ENCODE measurements around the gene GDF11. TPM values are rescaled to one million over a fixed set of nuclear protein-coding genes. Genes with fewer than 3 reads are reported as not detected.

GDF11 gene
- total and polyA plus RNA-seq, 10 donors = 3.5 to 14.5 (median 9.7) TPM

DNA sequence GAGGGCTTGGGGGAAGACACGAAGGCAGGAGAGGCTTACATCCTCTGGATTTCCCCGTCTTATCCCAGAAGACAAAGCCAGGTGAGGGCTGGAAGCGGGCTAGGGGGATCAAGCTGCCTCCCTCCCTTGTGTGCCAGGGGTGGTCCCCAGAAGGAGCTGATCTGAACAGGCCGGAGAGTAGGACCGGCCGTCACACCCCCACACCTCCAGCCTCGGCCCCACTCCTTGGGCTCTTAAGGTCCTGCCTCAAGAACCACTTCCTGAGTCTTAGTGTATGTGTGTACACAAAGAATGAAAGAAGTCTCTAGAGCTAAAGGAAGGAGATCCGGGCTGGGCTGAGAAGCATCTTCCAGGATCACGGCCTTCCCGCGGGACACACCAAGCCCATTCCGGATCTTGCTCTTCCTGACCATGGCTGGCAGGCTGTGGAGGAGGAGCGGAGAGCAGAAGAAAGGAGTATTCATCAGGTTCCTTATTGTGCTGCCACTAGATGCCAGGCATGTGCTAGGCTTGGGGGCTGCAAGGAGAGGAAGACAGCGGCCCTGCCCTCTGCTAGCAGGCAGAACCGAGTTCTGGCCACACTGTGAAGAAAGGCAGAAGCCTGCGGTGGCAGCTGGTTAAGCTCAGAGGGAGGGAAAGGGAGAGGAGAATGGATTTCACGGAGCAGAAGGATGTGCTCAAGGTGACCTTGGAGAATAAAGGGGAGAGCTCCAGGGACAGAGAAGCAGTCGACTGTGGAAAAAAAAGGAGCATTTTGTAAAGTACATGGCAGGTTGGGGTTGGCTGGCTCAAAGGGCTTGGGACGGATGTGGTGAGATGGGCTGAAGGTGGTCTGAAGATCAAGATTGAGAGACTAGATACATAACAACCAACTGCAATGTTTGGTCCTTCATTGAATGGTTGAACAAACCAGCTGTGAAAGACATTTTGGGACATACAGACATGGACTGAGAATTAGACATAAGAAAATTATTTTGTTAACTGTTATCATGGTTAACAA, 12.8 kb upstream of the GDF11 start:
- Histone ChIP-seq H3K4me3 (peak overlapping the region; percentile 65 to 84 (median 76)), H3K27me3 (replicated peaks in 1 of 7) (no peaks in the 10 kb centered on the region), H3K4me1 (peaks cover 22 to 68% (median 50%) of the 10 kb centered on the region in 6 donors), H3K27ac (peak overlapping the region; percentile 82 to 99 (median 98)), H3K9me3 (no peaks in the 10 kb centered on the region), H3K36me3 (peaks cover 0 to 25% (median 19%) of the 10 kb centered on the region in 6 donors)
- WGBS, 5 donors = 2 to 6% (median 4%) methylated on average over 18 to 19 of the region's 19 CpGs
- peak; percentile 85 for DNase-seq
- TF ChIP-seq POLR2AphosphoS5 (IDR thresholded peaks at IDR 0.05) = peak in 1 of 3 donors; percentile 32
- no peak for TF ChIP-seq POLR2A (IDR thresholded peaks at IDR 0.05)
- intact Hi-C loops (cut with DNase I; ENCODE audit: low total_unique reads) = no loop called here

DNA sequence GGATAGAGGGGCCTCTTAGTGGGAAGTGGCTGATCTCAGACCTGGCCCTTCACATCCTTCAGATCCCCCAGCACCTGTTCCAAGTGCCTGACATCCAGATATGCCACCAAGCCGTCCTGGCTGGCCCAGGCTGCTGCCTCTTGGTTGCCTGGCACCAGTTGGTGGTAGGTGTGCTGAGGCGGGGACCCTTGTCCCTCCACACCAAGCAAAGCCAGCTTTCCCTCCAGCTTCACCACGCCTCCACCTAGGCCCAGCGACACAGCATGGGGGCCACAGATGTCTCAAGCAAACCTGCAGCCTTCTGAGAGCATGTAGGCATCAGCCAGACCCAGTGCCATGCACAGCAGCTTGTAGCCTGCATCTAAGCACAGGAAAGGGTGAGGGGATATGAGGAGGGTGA, 10.6 kb upstream of the GDF11 start:
- peaks cover 13 to 52% (median 38%) of the 10 kb centered on the region in 6 donors for H3K4me1 ChIP-seq
- TF ChIP-seq POLR2A (IDR thresholded peaks at IDR 0.05) (no peak), POLR2AphosphoS5 (IDR thresholded peaks at IDR 0.05) (no peak)
- TF ChIP-seq, protein P1, sequence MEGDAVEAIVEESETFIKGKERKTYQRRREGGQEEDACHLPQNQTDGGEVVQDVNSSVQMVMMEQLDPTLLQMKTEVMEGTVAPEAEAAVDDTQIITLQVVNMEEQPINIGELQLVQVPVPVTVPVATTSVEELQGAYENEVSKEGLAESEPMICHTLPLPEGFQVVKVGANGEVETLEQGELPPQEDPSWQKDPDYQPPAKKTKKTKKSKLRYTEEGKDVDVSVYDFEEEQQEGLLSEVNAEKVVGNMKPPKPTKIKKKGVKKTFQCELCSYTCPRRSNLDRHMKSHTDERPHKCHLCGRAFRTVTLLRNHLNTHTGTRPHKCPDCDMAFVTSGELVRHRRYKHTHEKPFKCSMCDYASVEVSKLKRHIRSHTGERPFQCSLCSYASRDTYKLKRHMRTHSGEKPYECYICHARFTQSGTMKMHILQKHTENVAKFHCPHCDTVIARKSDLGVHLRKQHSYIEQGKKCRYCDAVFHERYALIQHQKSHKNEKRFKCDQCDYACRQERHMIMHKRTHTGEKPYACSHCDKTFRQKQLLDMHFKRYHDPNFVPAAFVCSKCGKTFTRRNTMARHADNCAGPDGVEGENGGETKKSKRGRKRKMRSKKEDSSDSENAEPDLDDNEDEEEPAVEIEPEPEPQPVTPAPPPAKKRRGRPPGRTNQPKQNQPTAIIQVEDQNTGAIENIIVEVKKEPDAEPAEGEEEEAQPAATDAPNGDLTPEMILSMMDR (IDR thresholded peaks at IDR 0.05 in 8 of 11, conservative IDR thresholded peaks at IDR 0.05 in 3 of 11) = no peak
- intact Hi-C loops (cut with DNase I; ENCODE audit: low total_unique reads) = no loop called here
- no peak for DNase-seq
- no peaks in the 10 kb centered on the region for H3K27me3 ChIP-seq (replicated peaks in 1 of 7)
- H3K27ac ChIP-seq = peak overlapping the region in 2 of 8 donors; percentile 1 to 12
- H3K4me3 ChIP-seq = no peak overlapping the region
- H3K36me3 ChIP-seq = peaks cover 0 to 3% (median 0%) of the 10 kb centered on the region in 6 donors
- H3K9me3 ChIP-seq = no peaks in the 10 kb centered on the region
- 90 to 93% (median 91%) methylated on average over 3 to 4 of the region's 4 CpGs for WGBS, 5 donors

DNA sequence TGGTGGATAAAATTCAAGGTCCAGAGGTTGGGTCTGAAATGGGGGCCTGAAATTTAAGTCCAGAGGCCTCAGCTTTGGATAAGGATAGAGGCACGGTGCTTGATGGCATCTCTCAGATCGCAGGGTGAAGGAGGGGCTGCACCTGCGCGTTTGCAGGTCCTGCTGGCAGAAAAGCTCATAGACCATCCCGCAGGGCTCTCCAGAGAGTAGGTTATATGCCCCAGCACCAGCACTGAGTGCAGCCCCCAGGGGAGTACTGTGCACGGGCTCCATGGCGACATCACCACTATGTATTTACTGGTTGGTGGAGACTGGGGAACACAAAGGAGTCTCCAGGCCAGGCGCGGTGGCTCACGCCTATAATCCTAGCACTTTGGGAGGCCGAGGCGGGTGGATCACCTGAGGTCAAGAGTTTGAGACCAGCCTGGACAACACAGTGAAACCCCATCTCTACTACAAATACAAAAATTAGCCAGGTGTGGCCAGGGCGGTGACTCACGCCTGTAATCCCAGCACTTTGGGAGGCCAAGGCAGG, 9.8 kb upstream of the GDF11 start:
- no peak for DNase-seq
- Histone ChIP-seq H3K27me3 (replicated peaks in 1 of 7) (no peaks in the 10 kb centered on the region), H3K36me3 (no peaks in the 10 kb centered on the region), H3K4me1 (peaks cover 16 to 52% (median 38%) of the 10 kb centered on the region in 6 donors), H3K9me3 (no peaks in the 10 kb centered on the region), H3K27ac (no peak overlapping the region), H3K4me3 (no peak overlapping the region)
- TF ChIP-seq POLR2A (IDR thresholded peaks at IDR 0.05) (no peak), POLR2AphosphoS5 (IDR thresholded peaks at IDR 0.05) (no peak)
- TF ChIP-seq, protein P1 (IDR thresholded peaks at IDR 0.05 in 8 of 11, conservative IDR thresholded peaks at IDR 0.05 in 3 of 11) = no peak
- 87 to 94% (median 89%) methylated on average over 13 to 14 of the region's 14 CpGs for WGBS, 5 donors
- intact Hi-C loops (cut with DNase I; ENCODE audit: low total_unique reads) = no loop called here

DNA sequence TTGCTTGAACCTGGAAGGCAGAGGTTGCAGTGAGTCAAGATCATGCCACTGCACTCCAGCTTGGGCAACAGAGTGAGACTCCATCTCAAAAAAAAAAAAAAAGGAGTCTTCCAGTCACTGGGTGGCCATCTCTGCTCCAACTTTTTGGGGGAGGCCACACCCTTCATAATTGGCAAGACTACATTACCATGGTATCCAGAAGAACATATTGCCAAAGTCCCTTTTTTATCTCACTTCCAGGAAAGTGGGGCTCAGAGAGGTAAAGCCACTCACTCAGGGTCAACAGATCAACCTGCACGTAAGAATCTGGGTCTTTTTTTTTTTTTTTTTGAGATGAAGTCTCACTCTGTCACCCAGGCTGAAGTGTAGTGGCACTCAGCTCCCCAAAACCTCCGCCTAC, 9.1 kb upstream of the GDF11 start:
- H3K4me1 ChIP-seq = peaks cover 19 to 58% (median 43%) of the 10 kb centered on the region in 6 donors
- WGBS, 5 donors = 71 to 89% (median 82%) methylated on average over 2 of the region's 2 CpGs
- DNase-seq = no peak
- no peak for TF ChIP-seq POLR2AphosphoS5 (IDR thresholded peaks at IDR 0.05)
- TF ChIP-seq, protein P1 (IDR thresholded peaks at IDR 0.05 in 8 of 11, conservative IDR thresholded peaks at IDR 0.05 in 3 of 11) = no peak
- no peak for TF ChIP-seq POLR2A (IDR thresholded peaks at IDR 0.05)
- no peak overlapping the region for H3K27ac ChIP-seq
- intact Hi-C loops (cut with DNase I; ENCODE audit: low total_unique reads) = no loop called here
- no peaks in the 10 kb centered on the region for H3K9me3 ChIP-seq
- no peaks in the 10 kb centered on the region for H3K27me3 ChIP-seq (replicated peaks in 1 of 7)
- H3K4me3 ChIP-seq = no peak overlapping the region
- H3K36me3 ChIP-seq = no peaks in the 10 kb centered on the region

All from spleen (tissue), 11 donors.